ENCODE measurements around the gene CUX1. TPM values are rescaled to one million over a fixed set of nuclear protein-coding genes. Genes with fewer than 3 reads are reported as not detected.

The CUX1 gene
- total RNA-seq, 1 donor from 2014 or later = 89.1 TPM

- no peak for DNase-seq (ENCODE audit: extremely low spot score, unreplicated experiment)
- Mint-ChIP-seq H3K27me3 (ENCODE audit: unreplicated experiment) (no peaks in the 10 kb centered on the region), H3K36me3 (ENCODE audit: unreplicated experiment) (peaks cover 10% of the 10 kb centered on the region), H3K4me1 (ENCODE audit: unreplicated experiment) (peaks cover 10% of the 10 kb centered on the region), H3K4me3 (ENCODE audit: unreplicated experiment) (no peak overlapping the region), H3K27ac (ENCODE audit: unreplicated experiment) (no peak overlapping the region), H3K9me3 (ENCODE audit: unreplicated experiment) (no peaks in the 10 kb centered on the region)
- no peak for TF ChIP-seq CTCF (IDR thresholded peaks at IDR 0.05)
Observed at GRCh38 chr7:102165136-102165535, 347.7 kb downstream of the CUX1 start.

- no peak for TF ChIP-seq CTCF (IDR thresholded peaks at IDR 0.05)
- no peak for DNase-seq (ENCODE audit: extremely low spot score, unreplicated experiment)
- no peak overlapping the region for H3K4me3 Mint-ChIP-seq (ENCODE audit: unreplicated experiment)
- H3K36me3 Mint-ChIP-seq (ENCODE audit: unreplicated experiment) = peaks cover 10% of the 10 kb centered on the region
- no peaks in the 10 kb centered on the region for H3K9me3 Mint-ChIP-seq (ENCODE audit: unreplicated experiment)
- H3K4me1 Mint-ChIP-seq (ENCODE audit: unreplicated experiment) = peaks cover 16% of the 10 kb centered on the region
- H3K27ac Mint-ChIP-seq (ENCODE audit: unreplicated experiment) = no peak overlapping the region
- H3K27me3 Mint-ChIP-seq (ENCODE audit: unreplicated experiment) = no peaks in the 10 kb centered on the region
Observed at GRCh38 chr7:102167254-102167653, 349.8 kb downstream of the CUX1 start.

DNA sequence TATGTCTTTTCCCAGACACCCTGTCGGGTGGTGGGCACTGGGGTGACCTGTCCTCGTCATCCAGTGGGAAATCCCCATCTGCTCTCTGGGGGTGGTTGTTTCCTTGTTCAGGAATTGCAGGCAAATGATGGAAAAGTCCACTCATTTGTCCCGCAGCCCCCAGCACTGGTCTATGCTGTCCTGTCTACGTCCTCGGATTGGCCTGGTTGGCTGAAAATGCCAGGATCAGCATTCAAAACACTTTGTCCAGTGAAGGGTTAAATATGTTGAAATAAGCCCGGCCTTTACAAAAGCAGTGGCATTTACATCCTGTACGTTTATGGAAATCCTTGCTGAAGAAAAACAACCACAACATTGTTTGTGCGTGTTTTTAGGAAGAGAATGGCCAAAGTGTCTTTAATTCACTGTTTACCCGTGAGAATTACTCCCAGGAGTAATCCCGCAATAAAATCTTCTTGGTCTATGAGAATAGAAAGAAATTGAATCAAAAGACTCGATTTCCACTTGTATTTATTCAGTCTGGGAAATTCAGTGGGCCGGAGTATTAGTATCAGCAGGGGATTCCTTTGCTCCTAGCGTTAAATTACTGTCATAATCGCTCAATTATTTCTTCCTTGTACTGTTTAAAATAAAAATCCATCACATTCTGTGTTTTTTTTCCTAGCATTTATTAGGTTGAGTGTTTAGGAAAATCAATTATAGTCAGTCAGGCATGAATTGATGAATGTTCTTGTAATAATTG is 352.4 kb downstream of the CUX1 start:
- no peak for DNase-seq (ENCODE audit: extremely low spot score, unreplicated experiment)
- Mint-ChIP-seq H3K27ac (ENCODE audit: unreplicated experiment) (peak overlapping the region; percentile 89), H3K9me3 (ENCODE audit: unreplicated experiment) (no peaks in the 10 kb centered on the region), H3K4me1 (ENCODE audit: unreplicated experiment) (peaks cover 16% of the 10 kb centered on the region), H3K36me3 (ENCODE audit: unreplicated experiment) (peaks cover 4% of the 10 kb centered on the region), H3K27me3 (ENCODE audit: unreplicated experiment) (no peaks in the 10 kb centered on the region), H3K4me3 (ENCODE audit: unreplicated experiment) (peak overlapping the region; percentile 69)
- no peak for TF ChIP-seq CTCF (IDR thresholded peaks at IDR 0.05)

DNA sequence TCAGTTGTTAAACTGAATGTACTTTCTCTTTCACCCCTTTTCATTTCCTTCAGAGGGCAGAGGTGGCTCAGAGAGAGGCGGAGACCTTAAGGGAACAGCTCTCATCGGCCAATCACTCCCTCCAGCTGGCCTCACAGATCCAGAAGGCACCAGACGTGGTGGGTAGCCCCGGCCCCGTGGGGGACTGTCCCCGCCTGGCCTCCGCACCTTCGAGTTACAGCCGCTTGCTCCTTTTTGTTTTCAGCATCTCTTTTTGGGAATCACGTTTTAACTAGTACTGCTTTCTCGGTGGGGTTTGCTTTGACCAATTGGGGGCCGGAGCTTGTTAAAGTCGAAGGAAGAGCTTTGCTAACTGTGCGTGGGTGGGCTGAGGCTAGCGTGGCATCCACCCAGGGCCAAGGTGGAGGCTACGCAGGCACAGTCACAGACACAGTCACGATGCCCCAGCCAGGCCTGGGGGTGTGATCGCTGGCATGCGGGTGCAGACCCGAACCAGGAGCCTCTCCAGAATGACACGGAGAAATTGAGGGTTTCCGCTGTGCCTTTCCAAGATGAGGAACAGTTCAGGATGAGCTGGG is 353.1 kb downstream of the CUX1 start:
- no peak for DNase-seq (ENCODE audit: extremely low spot score, unreplicated experiment)
- Mint-ChIP-seq H3K4me1 (ENCODE audit: unreplicated experiment) (peaks cover 16% of the 10 kb centered on the region), H3K27me3 (ENCODE audit: unreplicated experiment) (no peaks in the 10 kb centered on the region), H3K36me3 (ENCODE audit: unreplicated experiment) (peaks cover 4% of the 10 kb centered on the region), H3K4me3 (ENCODE audit: unreplicated experiment) (peak overlapping the region; percentile 69), H3K27ac (ENCODE audit: unreplicated experiment) (peak overlapping the region; percentile 89), H3K9me3 (ENCODE audit: unreplicated experiment) (no peaks in the 10 kb centered on the region)
- TF ChIP-seq CTCF (IDR thresholded peaks at IDR 0.05) = no peak

DNA sequence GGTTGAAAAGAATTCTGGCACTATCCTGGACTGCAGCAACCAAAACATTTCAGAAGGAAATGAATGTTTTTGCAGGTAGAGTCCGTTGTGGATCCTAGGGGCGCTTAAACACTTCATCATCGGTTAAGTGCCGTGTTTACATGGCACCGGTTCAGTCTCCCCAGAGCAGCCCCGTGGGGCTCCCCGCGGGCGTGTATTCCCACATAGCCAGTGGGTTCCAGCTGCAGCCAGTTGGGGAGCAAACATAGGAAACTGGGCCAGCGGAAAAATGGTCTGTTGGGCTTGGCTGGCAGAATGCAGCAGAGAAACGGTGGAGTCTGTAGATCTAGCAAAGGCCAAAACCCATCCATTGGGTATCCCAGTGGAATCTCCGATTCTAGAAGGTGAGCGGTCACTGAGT is 356.2 kb downstream of the CUX1 start:
- Mint-ChIP-seq H3K36me3 (ENCODE audit: unreplicated experiment) (peaks cover 1% of the 10 kb centered on the region), H3K4me3 (ENCODE audit: unreplicated experiment) (no peak overlapping the region), H3K27ac (ENCODE audit: unreplicated experiment) (no peak overlapping the region), H3K27me3 (ENCODE audit: unreplicated experiment) (no peaks in the 10 kb centered on the region), H3K9me3 (ENCODE audit: unreplicated experiment) (no peaks in the 10 kb centered on the region), H3K4me1 (ENCODE audit: unreplicated experiment) (peaks cover 16% of the 10 kb centered on the region)
- no peak for TF ChIP-seq CTCF (IDR thresholded peaks at IDR 0.05)
- no peak for DNase-seq (ENCODE audit: extremely low spot score, unreplicated experiment)
